Lung microvascular endothelial cell (primary cell): ENCODE data around the gene JAKMIP1. TPM values are rescaled to one million over a fixed set of nuclear protein-coding genes. Genes with fewer than 3 reads are reported as not detected.

ENCODE experiments used
- DNase-seq, 2 donors: peaks; one replicate each; pipeline versions ENCODE4 v3.0.0 to v3.0.0-alpha.2; 2010; ENCODE audit warnings: low read depth in 2 of 2
- total RNA-seq: library from RNA; depleted of rRNA; stranded (reverse); fragments of >200 nt; gene quantifications from 2 replicates; pipeline ENCODE4 v1.2.1, GENCODE V29; 2014

Gene JAKMIP1
- total RNA-seq, 1 donor from 2014 or later = not detected

DNA sequence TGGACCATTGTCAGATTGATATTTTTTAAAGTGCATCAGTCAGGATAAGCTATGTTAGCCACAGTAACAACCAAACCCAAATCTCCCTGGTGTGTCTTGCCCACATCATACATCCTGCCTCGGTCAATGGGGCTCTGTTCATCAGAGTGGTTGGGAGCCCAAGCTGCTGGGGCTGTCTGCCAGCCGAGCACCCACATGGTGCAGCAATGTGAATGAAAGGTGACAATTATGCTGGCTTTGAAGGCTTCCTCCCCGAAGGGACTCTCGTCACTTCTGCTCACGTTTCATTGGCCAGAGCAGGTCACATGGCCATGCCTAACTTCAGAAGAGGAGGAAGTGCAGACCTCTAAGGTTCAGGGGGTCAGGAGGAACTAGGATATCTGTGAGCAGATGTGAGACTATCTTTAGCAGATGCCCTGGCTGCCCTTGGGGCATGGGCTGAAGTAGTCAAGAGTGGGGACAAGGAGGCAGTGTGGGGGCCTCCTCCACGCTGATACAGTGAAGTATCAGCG lies 1.3 kb upstream of the JAKMIP1 start:
- DNase-seq = no peak

DNA sequence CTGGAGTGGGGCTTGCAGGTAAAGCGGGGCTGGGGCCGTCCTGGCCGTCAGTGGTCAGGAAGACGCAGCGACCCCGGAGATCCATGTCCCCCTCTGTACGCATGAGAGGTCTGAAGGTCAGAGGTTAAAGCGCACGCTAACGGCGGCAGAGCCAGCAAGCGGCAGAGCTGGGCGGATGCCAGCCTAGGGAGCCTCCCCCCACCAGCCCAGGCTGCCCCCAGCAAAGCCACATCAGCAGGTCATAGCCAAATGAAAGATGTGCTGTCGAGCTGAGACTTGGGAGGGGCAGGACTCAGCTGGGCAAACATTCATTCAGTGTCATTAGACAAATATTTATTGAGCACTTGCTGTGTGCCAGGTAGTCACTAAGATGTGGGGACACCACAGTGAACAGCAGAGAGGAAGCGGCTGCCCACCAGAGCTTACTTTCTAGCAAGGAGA lies 593 bp upstream of the JAKMIP1 start:
- no peak for DNase-seq

GRCh38 chr4:6199422-6199921 lies 877 bp downstream of the JAKMIP1 start:
- no peak for DNase-seq

GRCh38 chr4:6198768-6199421 lies 1.5 kb downstream of the JAKMIP1 start:
- no peak for DNase-seq

DNA sequence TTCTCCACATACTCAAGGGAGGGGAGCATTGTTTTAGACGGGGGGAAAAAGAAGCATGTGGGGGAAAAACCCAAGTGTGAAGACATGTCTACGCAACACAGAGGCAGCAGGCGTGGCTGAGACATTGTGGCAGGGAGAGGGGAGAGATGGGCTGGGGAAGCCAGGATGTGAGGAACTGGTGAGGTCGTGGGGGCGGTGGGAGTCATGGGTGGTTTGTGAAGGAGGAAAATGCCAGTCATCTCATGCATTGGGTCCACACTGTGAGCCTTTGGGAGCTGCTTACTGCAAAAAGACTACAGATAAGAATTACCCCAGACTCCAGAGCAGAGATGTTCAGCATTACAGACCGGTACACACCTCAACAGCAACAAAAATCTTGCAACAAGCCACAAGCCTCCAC lies 2.1 kb downstream of the JAKMIP1 start:
- no peak for DNase-seq

DNA sequence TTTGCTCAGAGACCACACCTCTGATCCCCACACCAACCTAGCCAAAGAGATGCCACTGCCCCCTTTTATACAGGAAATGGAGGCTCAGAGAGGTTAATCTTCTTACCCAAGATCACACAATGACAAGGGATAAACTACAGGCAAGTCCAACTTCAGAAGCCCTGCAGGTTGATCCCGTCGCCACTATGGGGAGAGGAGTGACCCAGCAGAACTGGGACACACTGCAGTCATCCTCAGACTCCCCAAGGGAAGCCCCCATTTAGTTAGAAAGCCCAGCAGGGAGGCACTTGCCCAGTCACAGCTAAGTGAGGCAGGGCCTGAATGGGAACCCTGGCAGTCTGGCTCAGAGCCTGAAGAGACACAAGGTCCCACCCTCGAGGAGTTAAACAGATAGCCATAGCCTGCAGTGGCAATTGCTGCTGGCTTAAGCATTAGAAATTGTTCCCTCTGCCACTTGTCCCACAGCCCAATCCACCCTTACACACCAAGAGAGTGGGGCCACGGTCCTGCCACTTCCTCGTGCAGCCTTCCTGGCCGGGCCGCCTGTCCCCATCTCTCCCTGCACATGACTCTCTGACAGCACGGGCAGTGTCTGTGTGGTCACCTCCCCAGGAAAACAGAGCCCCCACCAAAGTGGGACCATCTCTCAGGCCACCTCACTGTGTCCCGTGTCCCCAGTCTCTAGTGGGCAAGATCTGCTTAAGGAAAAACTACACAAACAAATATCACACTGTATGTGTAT lies 2.7 kb downstream of the JAKMIP1 start:
- DNase-seq = no peak

DNA sequence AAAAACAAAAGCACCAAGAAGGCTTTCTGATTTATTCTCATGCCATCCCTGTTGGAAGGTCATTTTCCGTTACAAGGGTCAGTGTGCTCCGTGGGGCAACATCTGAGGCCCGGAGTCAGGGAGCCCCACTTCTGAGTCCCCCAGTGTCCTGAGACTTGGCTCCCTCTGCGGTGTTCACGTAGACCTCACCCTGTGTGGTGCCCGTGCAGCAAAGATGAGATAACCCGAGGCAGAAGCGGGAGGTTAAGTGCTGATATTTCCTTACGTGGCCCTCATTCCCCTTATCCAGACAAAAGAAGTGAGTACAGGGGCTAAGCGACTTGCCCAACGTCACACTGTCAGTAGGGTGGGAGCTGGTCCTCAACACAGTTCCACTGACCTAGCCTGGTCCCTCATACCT lies 3.5 kb downstream of the JAKMIP1 start:
- no peak for DNase-seq

DNA sequence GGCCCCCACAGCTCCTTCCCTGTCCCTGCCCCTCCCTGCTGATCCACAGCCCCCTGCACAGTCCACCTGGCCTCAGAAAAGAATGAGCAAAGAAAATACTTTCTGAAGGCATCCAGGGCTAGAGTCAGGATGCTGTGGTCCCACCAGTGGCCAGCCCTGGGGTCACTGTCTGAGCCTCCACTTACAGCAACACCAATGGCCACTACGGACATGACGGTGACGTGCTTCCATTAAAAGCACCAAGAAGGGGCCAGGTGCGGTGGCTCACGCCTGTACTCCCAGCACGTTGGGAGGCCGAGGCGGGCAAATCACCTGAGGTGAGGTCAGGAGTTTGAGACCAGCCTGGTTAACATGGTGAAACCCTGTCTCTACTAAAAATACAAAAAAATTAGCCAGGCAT lies 4.0 kb downstream of the JAKMIP1 start:
- DNase-seq = no peak

DNA sequence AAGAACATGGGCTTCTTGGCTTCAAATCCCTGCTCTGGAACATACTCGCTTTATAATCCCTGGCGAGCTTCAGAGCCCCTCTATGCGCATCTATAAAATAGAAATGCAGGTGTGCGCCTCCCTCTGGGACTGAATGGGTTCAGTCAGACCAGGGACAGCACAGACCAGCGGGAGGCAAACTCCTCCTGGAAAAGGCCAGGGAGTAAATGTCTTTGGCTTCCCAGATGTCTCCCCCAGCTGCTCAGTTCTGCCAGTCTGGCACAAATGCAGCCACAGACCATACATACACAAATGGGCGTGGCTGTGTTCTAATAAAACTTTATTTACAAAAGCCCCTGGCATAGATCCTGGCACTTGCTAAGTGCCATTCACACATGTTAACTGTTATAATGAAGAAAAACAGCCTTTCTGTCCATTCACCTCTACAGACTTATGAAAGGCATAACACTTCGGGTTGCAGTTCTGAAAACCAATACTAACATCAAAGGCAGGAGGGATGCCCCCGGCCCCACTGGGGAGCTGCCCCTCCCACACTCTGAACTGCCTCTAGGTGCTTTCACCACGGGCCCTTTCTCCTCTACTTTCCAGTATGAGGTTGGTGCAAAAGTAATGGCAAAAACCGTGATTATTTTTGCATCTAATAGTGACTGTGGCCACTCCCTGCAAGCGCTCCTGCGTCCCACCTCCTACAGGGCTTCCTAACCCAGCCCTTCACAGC lies 4.6 kb downstream of the JAKMIP1 start:
- DNase-seq = no peak

DNA sequence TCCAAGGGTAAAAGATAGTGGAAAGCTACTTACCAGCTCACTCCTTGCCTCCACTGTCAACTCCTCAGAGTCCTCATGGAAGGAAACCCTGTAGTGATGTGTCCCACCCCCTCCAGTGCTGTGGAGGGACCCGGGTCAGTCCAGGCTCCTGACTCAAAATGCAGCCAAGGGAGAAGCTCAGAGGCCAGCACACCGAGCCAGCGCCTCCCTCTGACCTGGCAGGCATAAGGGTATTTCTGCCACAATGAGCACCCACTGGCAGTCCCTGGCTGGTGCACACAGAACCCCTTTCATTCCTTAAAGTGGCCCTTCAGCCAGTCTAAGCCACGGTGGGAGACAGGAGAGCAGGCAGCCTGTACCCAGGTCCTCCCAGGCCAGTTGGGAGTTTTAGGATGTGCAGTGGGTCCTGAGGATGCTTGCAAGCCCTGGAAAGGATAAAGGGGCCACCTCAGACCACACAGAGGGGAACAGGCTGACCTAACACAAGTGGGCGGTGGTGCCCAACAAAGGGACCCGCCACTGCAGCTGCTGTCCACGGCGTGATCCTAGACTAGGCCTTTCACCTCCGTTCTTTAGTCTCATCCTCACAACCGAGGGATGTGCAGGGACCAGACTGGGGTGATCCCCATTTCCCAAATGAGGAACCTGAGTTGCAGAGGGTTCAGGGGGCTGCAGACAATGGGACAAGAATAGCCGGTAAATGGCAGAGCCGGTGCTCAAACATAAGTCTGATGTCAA lies 5.7 kb downstream of the JAKMIP1 start:
- no peak for DNase-seq

GRCh38 chr4:6193399-6193798 lies 7.0 kb downstream of the JAKMIP1 start:
- no peak for DNase-seq

DNA sequence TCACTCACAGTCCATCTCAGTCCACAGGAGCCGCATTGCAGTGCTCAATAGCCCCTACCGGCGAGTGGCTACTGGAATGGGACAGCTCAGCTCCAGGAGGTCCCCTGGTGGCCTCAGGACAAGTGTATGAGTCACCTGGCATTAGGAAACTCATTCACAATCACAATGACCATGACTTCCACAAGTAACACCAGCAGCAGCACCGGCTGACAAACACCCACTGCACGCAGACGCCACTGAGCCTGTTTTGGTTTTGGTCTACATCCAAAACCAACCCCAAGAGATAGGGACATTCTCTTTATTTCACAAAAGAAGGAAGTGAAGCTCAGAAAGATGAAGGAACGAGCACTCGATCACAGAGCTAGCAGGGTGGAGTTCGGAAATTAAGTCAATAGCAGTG lies 8.1 kb downstream of the JAKMIP1 start:
- DNase-seq = peak in 1 of 2 donors; percentile 60

DNA sequence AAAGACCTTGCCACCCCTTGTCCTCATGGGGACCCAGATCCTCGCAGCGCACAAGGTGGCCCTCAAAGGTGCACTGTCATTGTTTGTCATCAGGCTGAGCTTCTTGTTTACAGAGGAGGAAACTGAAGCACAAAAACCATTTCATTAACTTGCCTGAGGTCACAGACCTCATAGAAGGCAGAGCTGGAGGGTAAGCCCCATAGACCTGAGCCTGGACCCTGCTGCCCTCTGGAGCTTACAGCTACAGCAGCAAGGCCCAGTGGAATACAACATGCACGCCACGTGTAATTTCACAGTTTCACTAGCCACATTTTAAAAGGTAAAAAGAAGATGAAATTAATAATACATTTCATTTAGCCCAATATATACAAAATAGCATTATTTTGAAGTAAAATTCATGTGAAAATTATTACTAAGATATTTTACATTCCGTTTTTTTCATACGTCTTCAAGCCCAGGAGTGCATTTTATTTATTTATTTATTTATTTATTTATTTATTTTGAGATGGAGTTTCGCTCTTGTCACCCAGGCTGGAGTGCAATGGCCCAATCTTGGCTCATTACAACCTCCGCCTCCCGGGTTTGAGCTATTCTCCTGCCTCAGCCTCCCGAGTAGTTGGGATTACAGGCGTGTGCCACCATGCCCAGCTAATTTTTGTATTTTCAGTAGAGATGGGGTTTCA lies 8.8 kb downstream of the JAKMIP1 start:
- no peak for DNase-seq

- no peak for DNase-seq
Measured at GRCh38 chr4:6190486-6190885, 9.9 kb downstream of the JAKMIP1 start.

GRCh38 chr4:6189511-6189910 lies 10.8 kb downstream of the JAKMIP1 start:
- no peak for DNase-seq

DNA sequence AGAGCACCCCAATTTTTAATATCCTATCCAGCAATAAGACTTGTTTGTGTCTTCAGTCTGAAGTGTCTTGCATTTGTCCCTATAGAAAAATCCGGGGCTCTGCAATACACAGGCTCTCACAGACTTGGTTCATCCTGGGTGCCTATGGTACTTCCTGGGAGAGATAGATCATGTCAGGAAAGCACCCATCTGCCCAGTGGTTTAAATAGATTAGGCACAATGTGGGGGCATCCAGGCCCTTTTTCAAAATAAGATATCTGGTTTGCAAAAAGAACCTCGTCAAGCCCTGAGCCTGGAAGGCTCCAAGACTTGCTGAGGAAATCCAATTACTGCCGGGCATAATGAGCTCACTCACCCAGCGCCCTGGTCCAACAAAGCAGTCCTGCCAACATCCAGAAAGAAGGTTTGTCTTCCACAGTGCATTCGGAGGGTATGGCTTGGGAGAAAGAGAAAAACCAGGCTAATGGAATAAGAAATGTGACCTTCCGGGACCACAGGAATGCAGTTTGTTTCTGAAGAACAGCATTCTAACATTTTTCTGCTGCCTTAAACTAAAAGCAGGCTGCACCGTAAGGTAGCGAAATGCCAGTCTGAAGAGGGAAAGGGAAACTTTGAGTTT lies 11.6 kb downstream of the JAKMIP1 start:
- DNase-seq = no peak

DNA sequence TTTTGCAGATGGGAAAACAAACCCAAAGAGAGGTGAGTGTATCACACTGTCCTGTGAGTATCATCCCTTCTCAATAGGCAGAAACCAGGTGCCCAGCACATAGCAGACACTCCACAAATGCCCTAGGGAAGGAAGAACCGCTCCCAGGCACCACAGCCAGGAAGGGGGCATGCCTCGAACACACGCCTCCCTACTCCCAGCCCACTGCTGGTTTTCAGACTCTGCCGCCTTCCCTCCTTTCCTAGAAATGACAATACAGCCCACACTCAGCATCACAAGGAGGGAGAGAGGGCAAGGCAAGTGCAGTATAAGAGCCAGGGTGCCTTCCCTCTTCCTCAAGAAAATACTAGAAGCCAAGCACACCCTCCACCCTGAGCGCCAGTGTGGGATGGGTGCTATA lies 16.2 kb downstream of the JAKMIP1 start:
- DNase-seq = no peak

DNA sequence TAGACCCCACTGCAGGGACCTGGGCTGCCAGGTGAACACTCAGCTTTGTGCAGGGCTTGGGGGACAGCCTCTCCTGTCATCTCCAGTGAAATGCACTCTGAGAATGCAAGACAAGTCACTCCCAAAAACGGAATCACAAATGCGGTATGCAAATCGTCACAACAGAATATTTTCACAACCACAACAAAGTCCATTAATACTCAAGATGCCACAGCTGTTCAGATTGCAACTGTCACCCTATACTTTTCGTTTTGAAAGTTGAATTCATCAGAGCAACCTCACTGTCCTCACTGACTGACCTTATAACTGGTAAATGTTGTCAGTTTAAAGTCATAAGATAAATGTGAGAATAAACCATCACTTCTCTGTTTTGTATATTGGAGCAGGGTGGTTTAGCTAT lies 16.6 kb downstream of the JAKMIP1 start:
- no peak for DNase-seq

GRCh38 chr4:6182376-6183280 lies 17.7 kb downstream of the JAKMIP1 start:
- no peak for DNase-seq
